Mucosa of stomach (tissue), 1 donor: ENCODE data around the gene PPARA.

Experiments
- H3K27me3 ChIP-seq: one replicate; pipeline ENCODE4 v1.7.0; 2013; ENCODE audit warnings: mild to moderate bottlenecking, low read length; ENCODE audit not compliant: control insufficient read depth, insufficient read depth
- H3K36me3 ChIP-seq: one replicate; pipeline ENCODE4 v1.7.0; 2013; ENCODE audit warnings: low read length; ENCODE audit not compliant: control insufficient read depth, insufficient read depth
- H3K4me1 ChIP-seq: one replicate; pipeline ENCODE4 v1.7.0; 2013; ENCODE audit warnings: mild to moderate bottlenecking, low read length; ENCODE audit not compliant: control insufficient read depth, insufficient read depth
- H3K4me3 ChIP-seq: one replicate; pipeline ENCODE4 v1.7.0; 2013; ENCODE audit warnings: low read length
- H3K9ac ChIP-seq: one replicate; pipeline ENCODE4 v1.7.0; 2013; ENCODE audit warnings: mild to moderate bottlenecking, low read length, moderate library complexity
- H3K9me3 ChIP-seq: one replicate; pipeline ENCODE4 v1.7.0; 2013; ENCODE audit warnings: mild to moderate bottlenecking, low read length, moderate library complexity; ENCODE audit not compliant: control insufficient read depth
- donor health status: Pancreatic carcinoma.

The PPARA gene

DNA sequence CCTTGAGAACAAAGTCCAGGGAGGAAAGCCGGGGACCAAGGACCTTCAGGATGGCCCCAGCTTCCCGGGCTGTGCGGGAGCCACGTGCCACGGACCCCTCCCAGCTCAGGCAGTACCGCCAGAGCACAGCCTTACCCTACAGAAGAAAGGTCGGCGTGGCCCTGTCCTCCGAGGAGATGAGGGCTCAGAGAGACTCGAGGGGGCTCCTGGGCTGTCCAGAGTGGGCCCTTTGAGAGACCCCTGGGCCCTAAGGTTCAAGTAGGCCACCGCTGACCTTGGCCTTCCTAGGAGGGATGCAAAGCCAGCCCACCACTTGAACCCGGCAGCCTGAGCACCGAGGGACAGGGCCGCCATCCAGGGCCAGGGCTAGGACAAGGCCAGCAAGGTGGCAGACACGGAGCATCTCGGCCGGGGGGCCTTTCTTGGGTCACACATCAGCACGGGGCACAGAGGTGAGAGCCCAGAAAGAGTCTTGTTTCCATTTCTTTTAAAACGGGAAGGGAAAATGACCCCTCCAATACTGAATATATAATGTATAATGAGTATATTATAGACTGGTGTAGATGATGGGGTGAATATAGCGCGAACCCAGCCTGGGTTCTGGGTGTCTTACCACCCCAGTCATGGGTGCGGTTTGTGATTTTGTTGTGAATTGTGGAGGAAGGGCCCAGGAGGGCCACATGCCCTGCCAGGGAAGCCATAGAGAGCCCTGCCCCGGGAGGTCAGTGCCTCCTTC is 34.4 kb upstream of the PPARA start:
- no peaks in the 10 kb centered on the region for H3K27me3 ChIP-seq
- peaks cover 41% of the 10 kb centered on the region for H3K4me1 ChIP-seq
- H3K9ac ChIP-seq, result no peak overlapping the region
- no peak overlapping the region for H3K4me3 ChIP-seq
- no peaks in the 10 kb centered on the region for H3K9me3 ChIP-seq
- H3K36me3 ChIP-seq, result peaks cover 11% of the 10 kb centered on the region

DNA sequence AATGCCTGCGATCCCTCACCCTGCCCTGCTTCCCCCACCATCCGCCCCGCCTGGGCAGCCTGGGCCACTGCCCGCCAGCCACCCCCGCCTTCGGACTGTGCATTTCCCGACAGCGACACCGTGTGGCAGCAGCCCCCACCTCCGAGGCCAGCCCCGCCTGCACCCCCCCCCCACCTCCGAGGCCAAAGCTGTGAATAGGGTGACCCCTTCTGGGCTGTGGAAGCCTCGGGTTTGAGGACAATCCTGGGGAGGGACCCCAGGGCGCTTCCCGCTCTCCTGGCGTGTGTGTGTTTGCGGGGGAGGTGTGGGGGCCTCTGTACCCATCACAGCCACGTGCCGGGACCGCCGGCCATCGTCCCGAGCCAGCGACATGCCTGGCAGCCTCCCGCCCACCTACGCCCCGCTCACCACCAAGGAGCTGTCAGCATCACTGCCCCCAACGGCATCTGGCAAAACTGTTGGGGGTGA is 33.8 kb upstream of the PPARA start:
- H3K27me3 ChIP-seq, result no peaks in the 10 kb centered on the region
- H3K4me1 ChIP-seq, result peaks cover 40% of the 10 kb centered on the region
- H3K9me3 ChIP-seq, result no peaks in the 10 kb centered on the region
- H3K4me3 ChIP-seq, result no peak overlapping the region
- peaks cover 9% of the 10 kb centered on the region for H3K36me3 ChIP-seq
- no peak overlapping the region for H3K9ac ChIP-seq

DNA sequence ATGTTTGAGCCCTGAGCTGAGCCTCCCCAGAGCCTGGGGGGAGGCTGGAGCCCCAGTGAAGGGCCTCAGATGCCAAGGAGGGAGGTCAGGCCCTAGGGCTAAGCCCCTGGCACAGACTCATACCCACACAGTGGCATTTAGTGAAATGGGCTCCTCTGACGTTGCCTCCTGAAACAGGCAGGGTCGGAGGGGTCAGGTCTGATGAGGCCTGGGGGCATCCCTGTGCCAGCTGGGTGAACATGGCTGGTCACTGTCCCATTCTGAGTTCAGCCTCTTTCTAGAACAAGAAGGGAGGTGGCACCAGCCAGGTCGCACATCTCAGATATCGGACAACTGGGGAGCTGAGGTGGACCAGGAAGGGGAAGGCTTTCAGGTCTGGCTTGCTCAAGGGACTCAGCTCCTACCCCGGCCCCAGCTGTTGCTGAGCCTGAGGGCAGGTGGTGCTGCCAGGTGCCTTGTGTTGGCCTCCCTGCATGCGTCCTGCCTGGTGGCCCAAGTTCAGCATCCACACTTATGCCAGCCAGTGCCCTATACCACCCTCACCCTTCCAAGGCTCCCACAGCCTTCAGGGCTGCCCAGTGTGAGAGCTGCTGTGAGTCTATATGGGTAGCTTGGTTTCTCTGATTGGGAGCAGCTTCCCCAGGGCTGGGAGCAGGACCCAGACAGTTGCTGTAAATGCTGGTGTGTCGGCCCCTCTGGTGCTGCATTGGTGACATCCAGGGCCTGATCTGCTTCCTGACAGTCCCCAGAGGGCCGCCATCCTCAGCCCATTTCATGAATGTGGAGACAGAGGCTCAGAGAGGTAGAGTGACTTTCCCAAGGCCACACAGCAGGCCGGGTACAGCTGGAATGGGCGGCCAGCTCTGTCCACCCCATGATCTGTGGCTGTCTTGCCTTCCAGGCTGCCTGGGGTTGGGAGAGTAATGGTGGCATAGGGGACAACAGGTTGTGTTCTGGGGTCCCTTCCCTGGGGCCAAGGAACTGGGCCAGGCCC is 32.8 kb upstream of the PPARA start:
- peaks cover 9% of the 10 kb centered on the region for H3K36me3 ChIP-seq
- H3K4me3 ChIP-seq, result no peak overlapping the region
- H3K9ac ChIP-seq, result no peak overlapping the region
- peaks cover 40% of the 10 kb centered on the region for H3K4me1 ChIP-seq
- no peaks in the 10 kb centered on the region for H3K9me3 ChIP-seq
- no peaks in the 10 kb centered on the region for H3K27me3 ChIP-seq

DNA sequence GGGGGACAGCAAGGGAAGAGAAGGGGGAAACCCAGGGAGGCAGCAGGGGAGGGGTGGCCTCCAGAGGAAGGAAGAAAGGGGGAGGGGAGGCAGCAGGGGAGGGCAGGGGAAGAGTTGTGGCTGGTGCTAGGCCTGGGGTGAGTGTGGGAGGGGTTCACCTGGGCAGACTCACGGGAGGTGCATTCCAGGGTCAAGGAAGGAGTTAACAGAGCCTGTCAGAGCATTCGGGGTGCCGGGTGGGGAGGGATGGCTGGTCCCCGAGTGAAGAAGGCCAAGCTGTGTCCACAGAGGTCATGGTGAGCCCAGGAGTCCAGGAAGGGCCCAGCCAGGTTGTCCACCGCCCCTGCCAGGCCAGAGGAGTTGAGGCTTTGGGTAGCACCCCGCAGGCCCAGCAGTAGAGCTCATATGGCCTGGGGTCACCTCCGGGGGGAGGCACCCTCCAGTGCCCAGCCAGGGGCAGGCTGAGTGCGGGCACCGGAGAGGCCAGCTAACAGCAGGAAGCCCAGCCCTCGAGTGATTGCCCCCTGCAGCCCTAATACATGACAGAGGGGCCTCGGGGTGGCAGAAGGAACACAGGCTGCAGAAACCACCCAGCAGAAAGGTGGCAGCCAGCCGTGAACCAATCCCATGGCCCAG is 31.1 kb upstream of the PPARA start:
- Histone ChIP-seq H3K9me3 (no peaks in the 10 kb centered on the region), H3K9ac (no peak overlapping the region), H3K27me3 (no peaks in the 10 kb centered on the region), H3K36me3 (no peaks in the 10 kb centered on the region), H3K4me3 (no peak overlapping the region), H3K4me1 (peaks cover 32% of the 10 kb centered on the region)

DNA sequence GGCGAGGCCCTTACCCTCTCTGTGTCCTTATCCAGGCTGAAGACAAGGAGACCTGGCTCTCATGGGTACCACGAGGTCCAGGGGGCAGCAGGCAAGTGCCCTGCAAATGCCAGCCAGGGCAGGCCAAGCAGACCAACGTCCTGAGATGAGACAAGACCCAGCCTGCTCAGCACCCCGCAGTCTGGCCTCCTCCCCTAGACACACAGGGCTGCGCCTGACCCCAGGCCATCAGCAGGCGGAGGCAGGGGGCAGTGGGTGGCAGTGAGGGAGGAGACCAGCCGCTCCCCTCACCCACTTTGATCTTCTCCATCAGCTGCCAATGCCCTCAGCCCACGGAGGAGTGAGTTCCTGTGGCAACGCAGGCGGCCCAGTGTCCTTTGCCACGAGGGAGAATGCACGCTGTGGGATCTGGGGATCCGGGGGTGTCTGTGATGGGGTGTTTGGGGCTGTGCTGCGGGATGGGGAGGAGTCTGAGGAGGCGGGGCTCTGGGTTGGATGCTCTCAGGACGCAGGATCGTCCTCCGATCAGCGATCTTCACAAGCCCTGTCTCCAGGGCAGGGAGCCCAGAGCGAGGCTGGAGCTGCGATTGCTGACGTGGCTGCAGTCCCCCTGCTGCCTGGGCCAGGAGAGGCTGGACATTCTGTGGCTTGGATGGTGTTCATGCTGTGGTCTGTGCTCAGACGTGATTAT is 30.5 kb upstream of the PPARA start:
- H3K27me3 ChIP-seq, result no peaks in the 10 kb centered on the region
- H3K4me1 ChIP-seq, result peaks cover 27% of the 10 kb centered on the region
- no peaks in the 10 kb centered on the region for H3K36me3 ChIP-seq
- no peaks in the 10 kb centered on the region for H3K9me3 ChIP-seq
- no peak overlapping the region for H3K9ac ChIP-seq
- no peak overlapping the region for H3K4me3 ChIP-seq

DNA sequence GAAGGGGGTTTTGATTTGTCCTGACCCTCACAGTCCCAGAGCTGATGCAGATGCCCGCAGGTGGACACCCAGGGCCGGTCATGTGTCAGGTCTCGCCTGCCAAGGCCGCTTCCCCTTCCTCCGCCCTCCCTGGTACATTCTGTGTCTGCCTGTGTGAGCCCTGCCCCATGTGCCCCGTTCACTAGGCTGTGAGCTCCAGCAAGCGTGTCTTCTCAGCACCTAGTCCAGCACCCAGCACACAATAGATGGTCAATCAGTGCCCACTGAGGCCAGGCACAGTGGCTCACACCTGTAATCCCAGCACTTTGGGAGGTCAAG is 29.9 kb upstream of the PPARA start:
- H3K36me3 ChIP-seq, result no peaks in the 10 kb centered on the region
- no peak overlapping the region for H3K4me3 ChIP-seq
- H3K27me3 ChIP-seq, result no peaks in the 10 kb centered on the region
- peaks cover 22% of the 10 kb centered on the region for H3K4me1 ChIP-seq
- no peaks in the 10 kb centered on the region for H3K9me3 ChIP-seq
- H3K9ac ChIP-seq, result no peak overlapping the region

DNA sequence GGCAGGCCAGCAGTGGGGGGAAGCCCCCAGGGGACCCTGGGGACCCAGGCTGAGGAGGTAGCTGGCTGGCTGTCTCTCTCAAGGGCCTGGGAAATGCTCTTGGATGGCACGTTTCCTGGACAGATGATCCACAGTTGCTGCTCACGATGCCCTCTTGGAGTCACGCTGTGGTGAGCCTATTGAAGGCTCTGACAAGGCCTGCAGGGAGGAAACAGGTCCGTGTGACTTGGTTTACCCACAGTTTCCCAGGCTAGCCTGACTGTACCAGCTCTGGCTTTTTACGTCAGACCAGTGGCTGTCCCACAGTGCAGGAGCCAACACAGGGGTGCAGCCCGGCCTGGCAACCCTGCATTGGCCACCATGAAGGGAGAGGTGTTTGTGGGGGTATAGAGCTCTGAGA is 29.2 kb upstream of the PPARA start:
- no peak overlapping the region for H3K9ac ChIP-seq
- no peaks in the 10 kb centered on the region for H3K36me3 ChIP-seq
- no peak overlapping the region for H3K4me3 ChIP-seq
- H3K4me1 ChIP-seq, result peaks cover 18% of the 10 kb centered on the region
- H3K27me3 ChIP-seq, result no peaks in the 10 kb centered on the region
- no peaks in the 10 kb centered on the region for H3K9me3 ChIP-seq

DNA sequence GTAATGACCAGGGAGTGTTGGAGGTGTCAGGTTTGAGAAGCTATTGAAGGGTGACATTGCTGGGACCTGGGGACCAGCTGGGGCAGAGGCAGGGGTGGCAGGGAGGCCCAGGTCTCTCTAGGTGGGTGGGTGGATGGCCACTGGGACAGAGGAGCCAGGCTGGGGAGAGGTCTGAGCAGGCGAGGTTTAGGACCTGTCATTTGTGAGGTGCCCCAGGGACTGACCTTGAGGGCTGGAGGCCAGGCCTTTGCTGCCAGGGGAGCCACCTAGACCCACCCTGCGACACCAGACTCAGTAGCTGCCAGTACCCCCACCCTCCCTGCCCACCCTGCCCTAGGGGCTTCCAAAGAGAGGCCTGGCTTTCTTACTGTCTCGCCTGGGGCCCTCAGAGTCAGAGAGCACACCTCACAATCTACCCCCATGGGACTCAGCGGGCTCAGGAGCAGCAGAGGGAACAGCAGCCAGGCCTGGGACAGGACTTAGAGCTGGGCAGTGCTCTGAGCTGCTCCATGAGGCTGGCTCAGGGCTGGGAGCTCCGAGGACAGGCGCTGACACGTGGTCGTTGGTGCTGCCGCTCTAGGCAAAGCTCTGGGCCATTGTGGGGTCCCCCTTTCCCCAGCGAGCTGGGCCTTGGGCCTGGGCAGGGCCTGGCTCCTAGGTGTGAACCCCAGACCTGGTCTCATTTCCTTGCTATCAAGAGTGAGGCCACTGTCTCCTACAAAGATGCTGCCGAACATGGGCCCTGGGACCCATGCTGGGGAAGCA is 28.6 kb upstream of the PPARA start:
- Histone ChIP-seq H3K4me1 (peaks cover 19% of the 10 kb centered on the region), H3K27me3 (no peaks in the 10 kb centered on the region), H3K4me3 (no peak overlapping the region), H3K9me3 (no peaks in the 10 kb centered on the region), H3K9ac (no peak overlapping the region), H3K36me3 (no peaks in the 10 kb centered on the region)

DNA sequence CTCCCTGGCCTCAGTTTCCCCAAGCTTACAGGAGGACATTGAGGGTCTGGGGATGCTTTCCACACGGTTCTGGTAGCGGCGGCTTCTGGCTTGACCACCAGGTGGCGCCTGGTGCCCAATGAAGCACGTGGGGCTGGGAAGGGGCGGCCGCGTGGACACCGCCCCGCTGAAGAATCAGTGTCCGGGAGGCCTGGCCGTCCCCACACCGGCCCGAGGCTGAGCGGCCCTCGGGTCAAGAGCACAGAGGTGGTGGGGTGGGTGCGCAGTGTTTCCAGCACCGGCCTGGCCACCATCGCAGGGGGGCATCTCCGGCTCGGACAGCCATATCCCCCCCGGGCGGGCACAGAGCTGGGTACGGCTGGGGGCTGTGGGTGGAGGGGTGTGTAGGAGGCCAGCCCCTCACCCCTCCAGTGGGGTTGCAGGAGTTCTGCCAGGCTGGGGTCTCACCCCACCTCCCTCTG is 27.8 kb upstream of the PPARA start:
- H3K27me3 ChIP-seq, result no peaks in the 10 kb centered on the region
- no peaks in the 10 kb centered on the region for H3K36me3 ChIP-seq
- H3K4me3 ChIP-seq, result no peak overlapping the region
- peaks cover 20% of the 10 kb centered on the region for H3K4me1 ChIP-seq
- H3K9ac ChIP-seq, result no peak overlapping the region
- H3K9me3 ChIP-seq, result no peaks in the 10 kb centered on the region

DNA sequence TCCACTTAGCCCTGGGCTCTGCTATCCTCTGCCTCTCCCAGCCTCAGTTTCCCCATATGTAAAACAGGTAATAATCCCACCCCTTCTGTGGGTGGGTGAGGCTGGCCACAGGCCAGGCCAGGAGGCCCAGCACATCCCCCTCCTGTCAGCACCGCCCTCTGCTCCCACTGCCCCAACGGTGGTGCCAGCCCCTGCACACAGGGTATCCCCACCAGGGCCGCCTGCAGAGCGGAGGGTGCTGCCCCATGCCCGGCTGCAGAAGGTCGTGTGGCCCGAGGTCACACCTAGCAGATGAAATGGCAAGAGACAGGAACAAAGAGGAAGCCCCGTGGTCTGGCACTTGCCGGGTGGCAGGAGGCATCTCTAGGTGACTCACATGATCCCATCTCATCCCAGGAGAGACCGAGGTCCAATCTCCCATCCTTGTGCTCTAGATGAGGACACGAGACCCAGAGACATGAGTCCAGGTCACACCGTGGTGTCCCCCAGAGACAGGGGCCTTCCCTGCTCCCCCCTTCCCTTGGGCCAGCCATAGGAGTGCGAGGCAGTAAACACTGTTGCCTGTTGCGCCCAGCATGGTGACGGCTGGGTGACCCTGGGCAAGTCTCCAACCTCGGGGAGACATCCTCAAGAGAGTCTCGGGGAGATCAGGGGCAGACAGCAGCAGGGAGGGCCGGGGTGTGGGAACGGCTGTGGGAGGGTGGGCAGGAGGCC is 27.2 kb upstream of the PPARA start:
- Histone ChIP-seq H3K27me3 (no peaks in the 10 kb centered on the region), H3K9me3 (no peaks in the 10 kb centered on the region), H3K36me3 (no peaks in the 10 kb centered on the region), H3K4me3 (no peak overlapping the region), H3K9ac (no peak overlapping the region), H3K4me1 (peaks cover 20% of the 10 kb centered on the region)
